Measurements from ENCODE around the gene VANGL2. TPM values are rescaled to one million over a fixed set of nuclear protein-coding genes. Genes with fewer than 3 reads are reported as not detected.

The VANGL2 gene
- total RNA-seq, 6 experiments from 2014 or later = 0.06 to 0.22 (median 0.12) TPM

DNA sequence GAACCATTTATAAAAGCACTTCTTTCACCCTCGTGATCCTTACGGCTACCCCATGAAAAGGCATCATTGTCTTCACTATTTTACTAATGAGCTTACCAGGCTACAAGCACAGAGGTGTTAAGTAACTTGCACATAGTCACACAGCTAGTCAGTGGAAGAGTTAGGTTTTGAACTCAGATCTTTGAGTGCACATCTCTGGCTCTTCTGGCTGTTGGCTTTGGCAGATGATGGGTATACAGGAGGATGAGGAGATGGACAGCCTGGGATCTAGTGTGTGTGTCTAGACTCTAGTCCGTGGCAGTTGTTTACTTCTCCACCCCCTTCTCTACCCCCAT is 11.6 kb downstream of the VANGL2 start:
- H3K36me3 ChIP-seq = no peaks in the 10 kb centered on the region
- intact Hi-C loops (cut with DNase I) = no loop called here
- H3K27me3 ChIP-seq = no peaks in the 10 kb centered on the region
- H3K4me1 ChIP-seq = no peaks in the 10 kb centered on the region
- DNase-seq (no peak), ATAC-seq (no peak)
- TF ChIP-seq, protein P1, sequence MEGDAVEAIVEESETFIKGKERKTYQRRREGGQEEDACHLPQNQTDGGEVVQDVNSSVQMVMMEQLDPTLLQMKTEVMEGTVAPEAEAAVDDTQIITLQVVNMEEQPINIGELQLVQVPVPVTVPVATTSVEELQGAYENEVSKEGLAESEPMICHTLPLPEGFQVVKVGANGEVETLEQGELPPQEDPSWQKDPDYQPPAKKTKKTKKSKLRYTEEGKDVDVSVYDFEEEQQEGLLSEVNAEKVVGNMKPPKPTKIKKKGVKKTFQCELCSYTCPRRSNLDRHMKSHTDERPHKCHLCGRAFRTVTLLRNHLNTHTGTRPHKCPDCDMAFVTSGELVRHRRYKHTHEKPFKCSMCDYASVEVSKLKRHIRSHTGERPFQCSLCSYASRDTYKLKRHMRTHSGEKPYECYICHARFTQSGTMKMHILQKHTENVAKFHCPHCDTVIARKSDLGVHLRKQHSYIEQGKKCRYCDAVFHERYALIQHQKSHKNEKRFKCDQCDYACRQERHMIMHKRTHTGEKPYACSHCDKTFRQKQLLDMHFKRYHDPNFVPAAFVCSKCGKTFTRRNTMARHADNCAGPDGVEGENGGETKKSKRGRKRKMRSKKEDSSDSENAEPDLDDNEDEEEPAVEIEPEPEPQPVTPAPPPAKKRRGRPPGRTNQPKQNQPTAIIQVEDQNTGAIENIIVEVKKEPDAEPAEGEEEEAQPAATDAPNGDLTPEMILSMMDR (IDR thresholded peaks at IDR 0.05) = no peak
- no peak for TF ChIP-seq POLR2A (IDR thresholded peaks at IDR 0.05)
- no peak overlapping the region for H3K27ac ChIP-seq
- no peaks in the 10 kb centered on the region for H3K9me3 ChIP-seq
- WGBS (ENCODE audit: insufficient coverage, low coverage, low lambda C conversion rate, missing lambda C conversion rate) = 76% methylated on average over 3 of the region's 3 CpGs
- H3K4me3 ChIP-seq = no peak overlapping the region

DNA sequence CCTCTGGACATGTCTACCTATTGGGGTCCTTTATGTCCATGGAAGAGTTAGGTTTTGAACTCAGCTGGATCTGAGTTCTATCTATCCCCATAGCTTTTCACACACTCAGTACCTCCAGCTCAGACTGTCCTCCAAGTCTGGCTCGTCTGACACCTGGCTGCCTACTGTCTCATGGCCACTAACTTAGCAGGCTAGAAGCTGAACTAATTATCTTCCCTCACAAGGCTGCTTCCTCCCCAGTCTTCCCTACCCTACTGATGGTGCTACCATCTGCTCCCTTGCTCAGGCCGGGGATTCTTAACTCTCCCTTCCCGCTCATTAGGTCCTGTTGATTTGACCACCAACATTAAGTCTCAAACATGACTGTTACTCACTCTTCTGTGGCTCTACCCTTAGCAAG is 13.4 kb downstream of the VANGL2 start:
- no peak for TF ChIP-seq POLR2A (IDR thresholded peaks at IDR 0.05)
- TF ChIP-seq, protein P1 (IDR thresholded peaks at IDR 0.05) = no peak
- Histone ChIP-seq H3K27ac (no peak overlapping the region), H3K4me3 (no peak overlapping the region), H3K9me3 (no peaks in the 10 kb centered on the region), H3K36me3 (no peaks in the 10 kb centered on the region), H3K27me3 (no peaks in the 10 kb centered on the region), H3K4me1 (no peaks in the 10 kb centered on the region)
- intact Hi-C loops (cut with DNase I) = no loop called here
- no peak for ATAC-seq
- DNase-seq = no peak
- WGBS (ENCODE audit: insufficient coverage, low coverage, low lambda C conversion rate, missing lambda C conversion rate) = 73% methylated on average over 3 of the region's 3 CpGs

DNA sequence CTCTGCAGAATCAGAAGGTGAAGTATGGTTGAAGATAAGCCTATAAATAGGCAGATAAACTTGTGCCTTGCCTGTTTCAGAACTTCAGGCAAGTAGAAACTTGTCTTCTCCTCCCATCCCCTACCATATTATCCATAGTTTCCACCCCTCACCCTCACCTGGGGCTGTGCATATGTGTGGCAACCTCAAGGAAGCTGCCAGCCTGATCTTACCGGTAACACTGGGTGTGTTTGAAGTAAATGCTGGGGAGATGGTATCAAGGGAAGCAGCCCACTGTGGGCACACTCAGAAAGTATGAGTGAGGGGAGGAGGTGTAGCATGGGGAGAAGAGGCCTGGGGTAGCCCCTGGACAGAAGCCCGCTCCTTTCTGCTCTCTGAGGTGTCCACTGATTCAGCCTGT is 14.5 kb downstream of the VANGL2 start:
- no peaks in the 10 kb centered on the region for H3K27me3 ChIP-seq
- 86% methylated on average over 1 of the region's 2 CpGs for WGBS (ENCODE audit: insufficient coverage, low coverage, low lambda C conversion rate, missing lambda C conversion rate)
- H3K36me3 ChIP-seq = no peaks in the 10 kb centered on the region
- intact Hi-C loops (cut with DNase I) = no loop called here
- H3K9me3 ChIP-seq = no peaks in the 10 kb centered on the region
- no peak overlapping the region for H3K4me3 ChIP-seq
- ATAC-seq (no peak), DNase-seq (no peak)
- TF ChIP-seq POLR2A (IDR thresholded peaks at IDR 0.05) = no peak
- TF ChIP-seq, protein P1 (IDR thresholded peaks at IDR 0.05) = no peak
- H3K27ac ChIP-seq = no peak overlapping the region
- H3K4me1 ChIP-seq = no peaks in the 10 kb centered on the region

DNA sequence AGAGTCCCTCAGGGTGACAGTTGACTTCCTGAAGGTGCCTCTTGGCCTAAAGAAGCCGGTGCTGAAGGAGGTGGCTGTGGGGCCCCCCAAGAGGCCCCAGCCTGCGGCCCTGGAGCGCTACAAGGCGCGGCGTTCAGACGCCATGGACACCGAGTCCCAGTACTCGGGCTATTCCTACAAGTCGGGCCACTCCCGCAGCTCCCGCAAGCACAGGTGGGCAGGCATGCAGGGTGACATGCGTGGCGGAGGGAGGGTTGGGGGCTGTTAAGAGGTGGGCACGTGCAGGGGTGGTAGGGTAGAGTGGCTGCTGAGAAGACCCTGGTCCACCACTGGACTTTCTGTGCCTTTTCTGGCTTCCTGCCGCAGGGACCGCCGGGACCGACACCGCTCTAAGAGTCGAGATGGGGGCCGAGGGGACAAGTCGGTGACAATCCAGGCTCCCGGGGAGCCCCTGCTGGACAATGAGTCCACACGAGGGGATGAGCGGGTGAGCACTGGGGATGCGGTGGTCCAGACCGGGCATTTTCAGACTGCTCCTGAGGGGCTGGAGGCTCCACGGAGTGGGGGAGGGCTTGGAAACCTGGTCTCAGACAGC is 15.4 kb downstream of the VANGL2 start:
- Histone ChIP-seq H3K36me3 (no peaks in the 10 kb centered on the region), H3K27ac (no peak overlapping the region), H3K9me3 (no peaks in the 10 kb centered on the region), H3K27me3 (no peaks in the 10 kb centered on the region), H3K4me1 (no peaks in the 10 kb centered on the region), H3K4me3 (no peak overlapping the region)
- TF ChIP-seq POLR2A (IDR thresholded peaks at IDR 0.05) = no peak
- TF ChIP-seq, protein P1 (IDR thresholded peaks at IDR 0.05) = no peak
- DNase-seq (no peak), ATAC-seq (no peak)
- intact Hi-C loops (cut with DNase I) = no loop called here
- 60% methylated on average over 1 of the region's 29 CpGs for WGBS (ENCODE audit: insufficient coverage, low coverage, low lambda C conversion rate, missing lambda C conversion rate)

DNA sequence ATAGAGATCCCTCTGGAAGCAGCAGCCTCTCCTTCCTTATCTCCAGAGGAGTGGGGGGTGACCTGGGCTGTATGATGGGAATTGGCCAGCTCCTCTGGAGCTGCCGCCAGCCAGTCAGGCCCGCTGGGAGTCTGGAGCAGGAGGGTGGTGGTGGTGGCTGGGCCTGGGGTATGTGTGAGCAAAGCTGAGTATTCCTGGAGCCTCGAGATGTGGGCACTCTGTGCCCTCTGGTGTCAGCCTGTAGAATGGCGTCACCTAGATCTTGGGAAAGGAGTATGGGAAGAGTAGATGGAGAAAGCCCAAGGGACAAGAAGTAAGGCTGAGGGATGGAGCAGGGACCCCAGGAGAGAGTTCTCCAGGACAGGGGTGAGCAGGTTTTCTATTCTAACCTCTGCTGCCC is 16.0 kb downstream of the VANGL2 start:
- no peak for TF ChIP-seq POLR2A (IDR thresholded peaks at IDR 0.05)
- TF ChIP-seq, protein P1 (IDR thresholded peaks at IDR 0.05) = peak; percentile 7 to 19 (median 15)
- Histone ChIP-seq H3K36me3 (no peaks in the 10 kb centered on the region), H3K4me1 (no peaks in the 10 kb centered on the region), H3K4me3 (no peak overlapping the region), H3K27me3 (no peaks in the 10 kb centered on the region), H3K9me3 (no peaks in the 10 kb centered on the region), H3K27ac (no peak overlapping the region)
- no peak for DNase-seq
- ATAC-seq = peak; percentile 43 to 65 (median 58)
- intact Hi-C loops (cut with DNase I) = no loop called here
- 39% methylated on average over 2 of the region's 4 CpGs for WGBS (ENCODE audit: insufficient coverage, low coverage, low lambda C conversion rate, missing lambda C conversion rate)
